ENCODE measurements around the gene AGAP2. TPM values are rescaled to one million over a fixed set of nuclear protein-coding genes. Genes with fewer than 3 reads are reported as not detected.

AGAP2 gene
- total RNA-seq, 4 donors from 2014 or later: 0.45 to 1.4 (median 1.3) TPM

DNA sequence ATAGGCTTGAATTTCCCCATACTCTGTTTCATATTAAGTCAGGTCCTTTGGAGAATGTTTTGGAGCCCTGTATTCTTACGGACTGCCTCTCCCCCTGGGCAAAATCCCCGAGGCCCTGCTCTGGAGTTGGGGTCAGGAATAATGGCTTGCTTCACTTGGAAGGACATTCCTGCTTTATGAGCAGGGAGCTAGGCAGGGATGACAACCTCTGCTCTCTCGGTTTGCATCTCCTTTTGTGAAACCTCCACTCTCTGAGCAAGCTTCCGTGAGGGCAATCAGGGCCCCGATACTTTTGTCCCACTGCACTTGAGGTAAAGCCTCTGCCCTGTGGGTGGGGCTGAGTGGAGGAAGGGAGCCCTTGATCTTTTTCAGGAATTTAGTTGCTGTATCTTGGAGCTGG, 25.3 kb downstream of the AGAP2 start:
- Histone ChIP-seq H3K36me3 (peaks cover 52% of the 10 kb centered on the region), H3K4me3 (no peak overlapping the region), H3K27me3 (no peaks in the 10 kb centered on the region), H3K9me3 (no peaks in the 10 kb centered on the region), H3K4me1 (no peaks in the 10 kb centered on the region), H3K27ac (no peak overlapping the region)
- no peak for TF ChIP-seq POLR2A (IDR thresholded peaks at IDR 0.05)
- TF ChIP-seq, protein P1, sequence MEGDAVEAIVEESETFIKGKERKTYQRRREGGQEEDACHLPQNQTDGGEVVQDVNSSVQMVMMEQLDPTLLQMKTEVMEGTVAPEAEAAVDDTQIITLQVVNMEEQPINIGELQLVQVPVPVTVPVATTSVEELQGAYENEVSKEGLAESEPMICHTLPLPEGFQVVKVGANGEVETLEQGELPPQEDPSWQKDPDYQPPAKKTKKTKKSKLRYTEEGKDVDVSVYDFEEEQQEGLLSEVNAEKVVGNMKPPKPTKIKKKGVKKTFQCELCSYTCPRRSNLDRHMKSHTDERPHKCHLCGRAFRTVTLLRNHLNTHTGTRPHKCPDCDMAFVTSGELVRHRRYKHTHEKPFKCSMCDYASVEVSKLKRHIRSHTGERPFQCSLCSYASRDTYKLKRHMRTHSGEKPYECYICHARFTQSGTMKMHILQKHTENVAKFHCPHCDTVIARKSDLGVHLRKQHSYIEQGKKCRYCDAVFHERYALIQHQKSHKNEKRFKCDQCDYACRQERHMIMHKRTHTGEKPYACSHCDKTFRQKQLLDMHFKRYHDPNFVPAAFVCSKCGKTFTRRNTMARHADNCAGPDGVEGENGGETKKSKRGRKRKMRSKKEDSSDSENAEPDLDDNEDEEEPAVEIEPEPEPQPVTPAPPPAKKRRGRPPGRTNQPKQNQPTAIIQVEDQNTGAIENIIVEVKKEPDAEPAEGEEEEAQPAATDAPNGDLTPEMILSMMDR (IDR thresholded peaks at IDR 0.05): no peak
- no peak for TF ChIP-seq EP300 (IDR thresholded peaks at IDR 0.05)
- no peak for TF ChIP-seq POLR2AphosphoS5 (IDR thresholded peaks at IDR 0.05)
- 90% methylated on average over 5 of the region's 5 CpGs for WGBS
- DNase-seq (ENCODE audit: low spot score in 2 of 2): no peak

DNA sequence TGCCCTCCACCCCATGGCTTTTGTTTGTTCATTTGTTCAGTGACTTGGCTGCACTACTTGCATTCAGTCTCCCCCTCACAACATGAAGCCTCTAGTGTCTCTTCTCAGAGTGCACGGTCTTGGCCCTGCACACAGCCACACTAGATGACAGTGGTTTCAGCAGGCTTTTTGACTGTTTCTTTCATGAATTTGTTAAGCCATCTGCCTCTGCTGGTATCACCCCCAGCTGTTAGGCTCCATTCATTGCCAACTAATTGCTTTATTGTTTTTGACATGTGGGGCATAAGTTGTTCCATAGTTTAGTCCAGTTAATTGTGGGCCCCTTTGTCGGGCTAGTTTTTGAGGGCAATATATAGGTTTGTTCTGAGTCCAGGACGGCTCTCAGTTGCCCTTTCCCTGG, 25.8 kb downstream of the AGAP2 start:
- H3K4me3 ChIP-seq: no peak overlapping the region
- no peaks in the 10 kb centered on the region for H3K9me3 ChIP-seq
- H3K4me1 ChIP-seq: no peaks in the 10 kb centered on the region
- H3K27ac ChIP-seq: no peak overlapping the region
- H3K27me3 ChIP-seq: no peaks in the 10 kb centered on the region
- no peak for DNase-seq (ENCODE audit: low spot score in 2 of 2)
- 92% methylated on average over 3 of the region's 3 CpGs for WGBS
- TF ChIP-seq EP300 (IDR thresholded peaks at IDR 0.05) (no peak), POLR2A (IDR thresholded peaks at IDR 0.05) (no peak), POLR2AphosphoS5 (IDR thresholded peaks at IDR 0.05) (no peak)
- TF ChIP-seq, protein P1 (IDR thresholded peaks at IDR 0.05): no peak
- H3K36me3 ChIP-seq: peaks cover 50% of the 10 kb centered on the region

DNA sequence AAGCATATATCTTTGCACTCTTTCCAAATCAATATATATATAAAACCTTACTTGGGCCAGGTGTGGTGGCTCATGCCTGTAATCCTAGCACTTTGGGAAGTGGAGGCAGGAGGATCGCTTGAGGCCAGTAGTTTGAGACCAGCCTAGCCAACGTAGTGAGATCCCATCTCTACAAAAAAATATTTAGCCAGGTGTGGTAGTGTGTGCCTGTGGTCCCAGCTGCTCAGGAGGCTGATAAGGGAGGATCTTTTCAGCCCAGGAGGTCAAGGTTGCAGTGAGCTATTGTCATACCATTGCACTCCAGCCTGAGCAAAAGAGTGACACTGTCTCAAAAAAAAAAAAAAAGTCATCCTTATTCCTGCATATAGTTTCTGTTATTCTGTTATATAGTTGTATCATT, 30.2 kb downstream of the AGAP2 start:
- Histone ChIP-seq H3K27me3 (no peaks in the 10 kb centered on the region), H3K4me1 (no peaks in the 10 kb centered on the region), H3K27ac (no peak overlapping the region), H3K36me3 (peaks cover 31% of the 10 kb centered on the region), H3K4me3 (no peak overlapping the region), H3K9me3 (no peaks in the 10 kb centered on the region)
- no peak for TF ChIP-seq POLR2AphosphoS5 (IDR thresholded peaks at IDR 0.05)
- no peak for TF ChIP-seq EP300 (IDR thresholded peaks at IDR 0.05)
- TF ChIP-seq, protein P1 (IDR thresholded peaks at IDR 0.05): no peak
- TF ChIP-seq POLR2A (IDR thresholded peaks at IDR 0.05): no peak
- 95% methylated on average over 2 of the region's 2 CpGs for WGBS
- no peak for DNase-seq (ENCODE audit: low spot score in 2 of 2)

DNA sequence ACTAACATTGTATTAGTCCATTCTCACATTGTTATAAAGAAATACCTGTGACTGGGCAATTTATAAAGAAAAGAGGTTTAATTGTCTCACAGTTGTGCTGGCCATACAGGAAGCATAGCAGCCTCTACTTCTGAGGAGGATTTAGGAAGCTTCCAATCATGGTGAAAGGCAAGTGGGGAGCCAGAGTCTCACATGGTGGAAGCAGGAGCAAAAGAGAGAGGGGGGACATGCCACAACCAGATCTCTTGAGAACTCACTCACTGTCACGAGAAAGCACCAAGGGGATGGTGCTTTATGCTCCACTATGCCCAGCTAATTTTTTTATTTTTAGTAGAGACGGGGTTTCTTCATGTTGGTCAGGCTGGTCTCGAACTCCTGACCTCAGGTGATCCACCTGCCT, 31.3 kb downstream of the AGAP2 start:
- H3K4me1 ChIP-seq: no peaks in the 10 kb centered on the region
- no peaks in the 10 kb centered on the region for H3K9me3 ChIP-seq
- no peaks in the 10 kb centered on the region for H3K27me3 ChIP-seq
- no peak for DNase-seq (ENCODE audit: low spot score in 2 of 2)
- H3K36me3 ChIP-seq: peaks cover 42% of the 10 kb centered on the region
- 83% methylated on average over 3 of the region's 3 CpGs for WGBS
- no peak overlapping the region for H3K27ac ChIP-seq
- H3K4me3 ChIP-seq: no peak overlapping the region
- no peak for TF ChIP-seq POLR2A (IDR thresholded peaks at IDR 0.05)
- no peak for TF ChIP-seq EP300 (IDR thresholded peaks at IDR 0.05)
- TF ChIP-seq, protein P1 (IDR thresholded peaks at IDR 0.05): no peak
- no peak for TF ChIP-seq POLR2AphosphoS5 (IDR thresholded peaks at IDR 0.05)

DNA sequence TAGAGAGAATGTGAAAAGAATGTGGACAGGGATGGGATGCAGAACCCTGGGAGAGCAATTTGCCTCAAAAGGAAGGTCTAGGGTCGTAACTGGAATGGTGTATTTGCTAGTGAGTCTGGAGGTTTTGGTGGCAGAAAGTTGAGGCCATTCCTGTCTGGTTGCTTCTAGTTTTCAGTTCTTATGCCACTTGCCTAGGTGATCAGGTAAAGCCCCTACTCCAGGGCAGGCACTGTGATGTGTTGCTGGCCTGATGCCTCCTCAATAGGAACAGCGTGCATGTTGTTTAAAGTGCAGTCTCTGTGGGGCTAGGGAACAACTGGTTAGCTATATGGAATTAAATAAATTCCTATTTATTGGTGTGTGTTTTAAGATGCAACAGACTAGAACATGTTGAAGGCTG, 38.2 kb downstream of the AGAP2 start:
- Histone ChIP-seq H3K4me1 (no peaks in the 10 kb centered on the region), H3K27ac (no peak overlapping the region), H3K4me3 (no peak overlapping the region), H3K36me3 (peaks cover 62% of the 10 kb centered on the region), H3K27me3 (no peaks in the 10 kb centered on the region), H3K9me3 (no peaks in the 10 kb centered on the region)
- TF ChIP-seq, protein P1 (IDR thresholded peaks at IDR 0.05): no peak
- TF ChIP-seq EP300 (IDR thresholded peaks at IDR 0.05) (no peak), POLR2A (IDR thresholded peaks at IDR 0.05) (no peak), POLR2AphosphoS5 (IDR thresholded peaks at IDR 0.05) (no peak)
- DNase-seq (ENCODE audit: low spot score in 2 of 2): no peak
- 98% methylated on average over 2 of the region's 2 CpGs for WGBS
